Dermis blood vessel endothelial cell (primary cell): ENCODE measurements around the gene RAI2. TPM values are rescaled to one million over a fixed set of nuclear protein-coding genes. Genes with fewer than 3 reads are reported as not detected.

Experiments
- DNase-seq: peaks from one replicate; pipeline ENCODE4 v3.0.0; 2010
- total RNA-seq: library from RNA; depleted of rRNA; stranded (reverse); fragments of >200 nt; gene quantifications from 2 replicates; pipeline ENCODE4 v1.2.3, GENCODE V29; 2014

The RAI2 gene
- total RNA-seq, 1 donor from 2014 or later = 2.4 TPM

GRCh38 chrX:17778997-17779396, 82.1 kb downstream of the RAI2 start:
- DNase-seq = no peak

- no peak for DNase-seq
Observed at GRCh38 chrX:17774053-17774452, 87.0 kb downstream of the RAI2 start.

DNA sequence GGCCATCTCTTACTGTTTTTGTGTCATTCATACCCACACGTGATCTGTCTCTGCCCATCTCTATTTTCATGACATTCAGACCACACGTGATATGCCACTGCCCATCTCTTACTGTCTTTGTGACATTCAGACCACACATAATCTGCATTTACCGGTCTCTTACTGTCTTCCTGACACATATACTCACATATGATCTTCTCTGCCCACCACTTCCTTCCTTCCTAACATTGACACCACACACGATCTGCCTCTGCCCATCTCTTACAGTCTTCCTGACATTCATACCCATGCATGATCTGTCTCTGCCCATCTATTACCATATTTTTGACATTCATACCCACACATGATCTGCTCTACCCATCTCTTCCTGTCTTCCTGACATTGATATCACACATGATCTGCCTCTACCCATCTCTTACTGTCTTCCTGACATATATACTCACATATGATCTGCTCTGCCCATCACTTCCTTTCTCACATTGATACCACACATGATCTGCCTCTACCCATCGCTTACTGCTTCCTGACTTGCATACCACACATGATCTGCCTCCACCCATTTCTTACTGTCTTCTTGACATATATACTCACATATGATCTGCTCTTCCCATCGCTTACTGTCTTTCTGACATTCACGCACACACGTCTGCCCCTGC, 87.7 kb downstream of the RAI2 start:
- DNase-seq = no peak

DNA sequence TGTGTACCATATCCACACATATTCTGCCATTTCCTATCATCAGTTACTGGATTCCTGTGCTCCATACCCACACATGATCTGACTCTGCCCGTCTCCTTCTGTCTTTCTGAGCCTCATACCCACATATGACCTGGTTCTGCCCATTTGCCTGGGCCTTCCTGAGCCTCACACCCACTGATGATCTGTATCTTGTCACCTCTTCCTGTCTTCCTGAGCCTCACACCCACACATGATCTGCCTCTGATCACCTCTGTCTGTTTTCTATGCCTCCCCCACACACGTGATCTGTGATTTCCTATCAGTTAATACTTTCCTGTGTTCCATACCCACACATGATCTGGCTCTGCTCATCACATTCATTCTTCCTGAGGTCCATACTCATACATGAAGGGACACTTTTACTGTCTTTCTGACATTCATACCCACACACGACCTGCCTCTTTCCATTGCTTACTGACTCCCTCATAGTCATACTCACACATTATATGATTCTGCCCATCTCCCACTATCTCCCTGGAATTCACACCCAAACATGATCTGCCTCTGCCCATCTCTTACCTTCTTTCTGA, 91.3 kb downstream of the RAI2 start:
- DNase-seq = no peak

- DNase-seq = no peak
Observed at GRCh38 chrX:17768997-17769396, 92.1 kb downstream of the RAI2 start.

DNA sequence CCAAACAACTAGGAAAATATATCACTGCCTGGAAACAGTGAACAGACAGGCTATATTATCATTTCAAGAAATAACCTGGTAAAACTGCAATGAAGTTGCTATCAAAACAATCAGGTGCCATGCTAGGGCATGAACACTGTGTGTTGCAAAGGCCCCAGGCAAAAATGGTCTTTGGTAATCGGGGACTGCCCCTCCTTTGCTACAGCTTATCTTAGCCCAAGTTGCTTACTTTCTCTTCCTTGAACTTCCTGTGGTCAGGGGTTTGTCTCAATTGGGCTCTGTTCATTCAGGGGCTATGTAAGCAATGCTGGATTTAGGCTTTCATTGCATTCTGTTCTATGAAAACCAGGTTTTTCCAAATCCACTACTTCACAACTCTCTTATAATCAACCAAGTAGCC, 93.4 kb downstream of the RAI2 start:
- DNase-seq = no peak

DNA sequence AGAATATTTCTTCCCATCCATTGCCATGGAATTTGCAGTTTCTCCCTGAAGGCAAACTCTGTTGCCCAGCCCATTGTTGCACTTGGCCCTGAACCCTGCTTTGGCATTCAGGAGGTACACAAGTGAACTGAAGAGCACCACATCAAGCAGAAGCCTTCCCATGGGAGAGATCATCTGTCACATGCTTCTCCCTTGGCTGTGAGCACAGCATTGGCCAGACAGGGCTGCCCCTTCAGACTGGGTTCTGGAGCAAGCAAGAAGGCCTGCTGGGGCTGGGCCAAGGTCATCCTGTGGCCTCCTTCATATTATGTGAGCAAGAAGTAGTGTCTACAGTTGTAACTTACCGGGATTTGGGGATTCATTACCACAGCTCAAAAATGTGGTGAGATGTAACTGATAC, 101.1 kb downstream of the RAI2 start:
- no peak for DNase-seq

DNA sequence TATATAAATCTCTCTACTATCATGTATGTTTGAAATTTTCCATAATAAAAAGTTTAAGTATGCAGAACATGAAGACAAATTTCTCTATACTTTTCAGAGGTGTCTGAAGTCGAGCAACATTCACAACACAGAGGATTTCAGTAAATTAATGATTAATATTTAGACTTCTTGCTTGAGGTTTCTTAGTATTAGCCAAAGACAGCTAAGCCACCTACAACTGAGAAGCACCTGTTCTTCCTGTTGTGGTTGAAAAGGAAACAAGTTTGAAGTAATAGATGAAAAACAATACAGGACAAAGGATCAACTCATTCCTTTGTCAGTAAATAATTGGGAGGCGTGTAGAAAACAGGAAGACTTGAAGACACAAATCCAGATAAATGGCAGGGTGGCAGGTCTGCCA, 102.7 kb downstream of the RAI2 start:
- no peak for DNase-seq

GRCh38 chrX:17750436-17750835, 110.7 kb downstream of the RAI2 start:
- no peak for DNase-seq

Other genes starting within 250 kb of the RAI2 start
- 6.3 and 10.5 TPM in 2 replicates for gene SCML1, start 123.8 kb downstream of the RAI2 start, total RNA-seq